NCI-H2029 treated with DMSO at 0.1 percent for 48 hours (cell line): ENCODE data around the gene PIBF1.
A peak's percentile ranks its signal among the peaks of the same experiment; 100 is the strongest.
"Not testable (repeated sequence)": the region's sequence is repeated elsewhere in the genome, so short reads cannot be mapped to it uniquely, and the experiment has no call there.

Experiments
- DNase-seq: peaks from one replicate; lab custom pipeline; 2025; lab: John Stamatoyannopoulos, UW

The PIBF1 gene

DNA sequence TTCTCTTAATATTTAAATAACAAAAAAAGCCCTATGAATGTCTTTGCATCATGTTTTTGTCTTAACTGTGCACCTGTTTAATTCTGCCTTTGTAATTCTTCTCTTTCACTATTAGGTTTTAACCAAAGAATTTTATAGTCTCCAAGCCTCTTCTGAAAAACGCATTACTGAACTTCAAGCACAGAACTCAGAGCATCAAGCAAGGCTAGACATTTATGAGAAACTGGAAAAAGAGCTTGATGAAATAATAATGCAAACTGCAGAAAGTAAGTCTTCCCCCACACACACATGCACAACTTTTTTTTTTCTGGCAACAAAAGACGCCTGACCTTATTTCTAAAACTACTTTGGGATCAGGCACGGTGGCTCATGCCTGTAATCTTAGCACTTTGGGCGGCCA, 126.5 kb downstream of the PIBF1 start:
- no peak for DNase-seq

DNA sequence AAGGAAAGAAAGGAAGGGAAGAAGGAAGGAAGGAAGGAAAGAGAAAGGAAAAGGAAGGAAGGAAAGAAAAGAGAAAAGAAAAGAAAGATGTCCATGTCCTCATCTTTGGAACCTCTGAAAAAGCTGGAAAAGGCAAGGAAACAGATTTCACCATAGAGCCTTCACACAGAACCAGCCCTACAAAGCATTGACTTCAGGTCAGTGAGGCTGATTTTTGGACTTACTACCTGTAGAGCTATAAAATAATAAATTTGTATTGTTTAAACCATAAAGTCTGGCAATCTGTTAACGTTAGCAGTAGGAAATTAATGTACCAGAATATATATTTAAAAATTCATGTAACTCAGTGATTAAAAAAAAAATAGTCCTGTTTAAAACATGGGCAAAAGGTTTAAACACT, 130.0 kb downstream of the PIBF1 start:
- DNase-seq: no peak

DNA sequence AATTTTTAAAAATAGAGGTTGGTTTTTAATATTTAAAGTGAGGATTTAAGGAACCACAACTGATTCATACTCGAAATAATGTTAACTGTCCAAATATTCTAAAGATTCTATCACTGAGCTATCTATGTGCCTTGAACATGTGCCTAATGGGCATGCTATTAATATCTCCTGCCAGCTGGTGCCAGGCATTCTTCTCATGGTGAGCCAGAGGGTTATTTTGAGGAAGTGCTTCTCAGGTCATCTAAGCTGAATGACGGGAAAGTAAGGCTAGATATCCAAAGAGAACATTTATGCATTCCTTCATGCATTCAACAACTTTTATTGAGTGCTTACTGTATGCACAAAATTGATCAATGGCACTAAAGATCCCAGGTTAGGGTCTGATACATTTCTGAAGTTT, 138.2 kb downstream of the PIBF1 start:
- no peak for DNase-seq

DNA sequence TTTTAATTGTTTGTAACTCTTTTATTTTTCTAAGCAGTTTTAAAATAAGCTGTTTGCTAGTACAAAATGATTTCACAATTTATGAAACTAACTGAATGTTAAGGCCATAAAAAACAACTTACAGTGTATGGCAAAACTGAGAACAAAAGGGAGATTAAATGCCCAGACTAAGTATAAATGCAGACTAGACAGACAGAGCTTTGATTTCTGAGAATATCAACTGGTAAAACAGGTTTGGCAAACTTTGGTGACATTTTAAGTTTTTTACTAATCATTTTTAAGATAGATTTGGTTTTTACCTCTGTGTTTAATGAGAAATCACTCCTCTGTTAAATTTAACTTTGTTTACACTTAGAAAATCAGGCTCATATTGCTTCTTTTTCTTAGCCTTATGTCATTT, 149.4 kb downstream of the PIBF1 start:
- no peak for DNase-seq

DNA sequence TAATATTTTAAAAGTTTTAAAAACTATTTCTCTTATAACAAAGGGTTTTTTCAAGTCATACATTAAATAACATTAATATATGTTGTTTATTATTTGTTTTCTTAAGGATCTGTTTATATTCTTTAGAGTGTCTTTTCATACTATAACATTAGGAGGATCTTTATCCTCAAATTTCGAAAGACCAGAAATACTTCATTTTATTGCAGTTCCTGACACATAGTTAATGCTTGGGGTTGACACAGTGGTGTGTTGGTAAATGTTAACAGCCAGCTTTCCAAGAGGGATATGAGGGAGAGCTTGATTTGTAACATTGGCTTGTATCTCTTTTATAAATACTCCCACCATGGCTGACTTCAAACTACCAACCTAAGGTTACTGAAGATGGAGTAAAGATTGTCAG, 150.3 kb downstream of the PIBF1 start:
- no peak for DNase-seq

DNA sequence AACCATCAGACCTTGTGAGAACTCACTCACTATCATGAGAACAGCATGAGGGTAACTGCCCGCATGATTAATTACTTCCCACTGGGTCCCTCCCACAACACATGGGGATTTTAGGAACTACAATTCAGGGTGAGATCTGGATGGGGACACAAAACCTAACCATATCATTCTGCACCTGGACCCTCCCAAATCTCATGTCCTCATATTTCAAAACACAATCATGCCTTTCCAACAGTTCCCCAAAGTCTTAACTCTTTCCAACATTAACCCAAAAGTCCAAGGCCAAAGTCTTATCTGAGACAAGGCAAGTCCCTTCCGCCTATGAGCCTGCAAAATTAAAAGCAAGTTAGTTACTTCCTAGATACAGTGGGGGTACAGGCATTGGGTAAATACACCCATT, 164.3 kb downstream of the PIBF1 start:
- not testable (repeated sequence) for DNase-seq

DNA sequence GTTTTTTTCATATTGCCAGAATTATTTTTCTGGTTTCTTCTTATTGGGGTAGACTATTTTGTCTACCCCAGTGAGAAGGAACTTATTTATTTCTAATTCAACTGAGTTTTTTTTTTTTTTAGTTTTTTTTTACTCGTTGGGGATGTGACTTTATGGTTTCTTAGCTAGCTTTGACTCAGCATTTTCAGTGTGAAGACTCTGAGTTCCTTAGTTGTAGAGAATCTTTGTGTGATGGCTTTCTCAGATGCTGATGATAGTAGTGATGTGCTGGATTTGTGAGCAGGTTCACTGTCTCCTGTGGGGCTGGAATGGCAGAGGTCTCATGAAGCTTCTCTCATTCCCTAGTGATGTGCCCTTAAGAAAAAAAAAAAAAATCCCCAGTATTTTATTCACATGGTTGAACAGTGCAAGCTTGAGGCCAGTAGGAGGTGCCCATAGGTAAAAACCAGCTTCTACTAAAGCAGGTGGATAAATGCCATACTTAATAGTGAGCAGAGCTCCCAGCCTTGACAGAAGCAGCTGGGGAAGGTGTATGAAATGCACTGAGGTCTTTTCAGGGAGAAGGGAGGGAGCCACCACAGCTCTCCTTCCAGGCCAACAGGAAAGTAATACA, 170.7 kb downstream of the PIBF1 start:
- DNase-seq: no peak

DNA sequence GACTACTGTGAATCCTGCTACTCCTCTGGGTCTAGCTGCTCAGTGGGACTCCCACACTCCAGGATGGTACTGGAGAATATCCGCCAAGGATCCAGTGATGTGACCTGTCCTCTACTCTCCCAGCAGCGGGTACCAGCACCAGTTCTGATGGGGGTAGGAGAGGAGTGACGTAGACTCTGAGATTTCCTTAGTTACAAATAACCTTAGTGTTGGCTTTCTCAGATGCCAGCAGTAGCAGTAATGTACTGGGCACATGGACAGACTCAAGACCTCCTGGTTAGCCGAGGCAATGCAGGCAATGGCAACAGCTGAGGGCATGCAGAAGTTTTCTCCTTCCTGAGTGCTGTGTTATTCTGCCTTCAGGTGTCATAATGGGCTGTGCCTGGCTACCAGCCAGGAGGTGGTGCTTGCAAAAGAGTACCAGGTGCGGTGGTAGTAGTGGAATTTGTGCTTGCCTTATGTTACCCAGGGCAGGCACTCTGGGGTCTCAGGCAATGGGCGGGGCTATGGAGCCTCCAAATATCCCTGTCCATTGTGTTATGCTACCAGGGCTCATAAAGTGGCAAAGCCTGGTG, 171.5 kb downstream of the PIBF1 start:
- DNase-seq: peak; percentile 10

DNA sequence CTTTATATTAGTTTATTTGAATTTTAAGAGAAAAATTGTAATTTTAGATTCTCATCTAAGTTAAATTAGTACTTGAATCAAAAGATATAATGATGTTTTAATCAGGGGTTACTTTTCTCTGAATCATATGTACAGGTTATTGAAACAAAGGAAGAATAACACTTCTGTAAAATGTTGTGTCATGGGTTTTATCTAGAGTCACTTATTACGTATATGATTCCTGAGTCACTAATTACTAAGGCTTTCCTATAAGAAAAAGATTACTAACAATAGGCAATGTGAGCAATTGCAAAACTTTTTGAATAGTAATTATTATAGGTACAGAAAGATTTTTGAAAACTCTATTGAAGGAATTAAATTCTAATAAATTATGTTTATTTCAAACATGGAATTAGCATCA, 177.7 kb downstream of the PIBF1 start:
- no peak for DNase-seq

DNA sequence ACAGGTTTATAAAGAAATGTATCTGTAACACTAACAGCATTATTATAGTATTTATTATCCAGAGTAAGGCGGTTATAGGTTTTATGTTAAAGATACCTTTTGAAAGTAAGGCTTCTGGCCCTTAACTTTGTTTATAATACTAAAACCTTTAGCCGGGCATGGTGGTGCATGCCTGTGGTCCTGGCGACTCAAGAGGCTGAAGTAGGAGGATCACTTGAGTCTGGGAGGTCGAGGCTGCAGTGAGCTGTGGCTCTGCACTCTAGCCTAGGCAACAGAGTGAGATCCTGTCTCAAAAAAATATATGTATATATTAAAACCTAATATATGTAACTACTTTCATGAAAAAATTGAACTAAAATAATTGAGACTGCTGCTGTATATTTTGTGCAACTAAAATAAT, 178.2 kb downstream of the PIBF1 start:
- DNase-seq: peak; percentile 0

DNA sequence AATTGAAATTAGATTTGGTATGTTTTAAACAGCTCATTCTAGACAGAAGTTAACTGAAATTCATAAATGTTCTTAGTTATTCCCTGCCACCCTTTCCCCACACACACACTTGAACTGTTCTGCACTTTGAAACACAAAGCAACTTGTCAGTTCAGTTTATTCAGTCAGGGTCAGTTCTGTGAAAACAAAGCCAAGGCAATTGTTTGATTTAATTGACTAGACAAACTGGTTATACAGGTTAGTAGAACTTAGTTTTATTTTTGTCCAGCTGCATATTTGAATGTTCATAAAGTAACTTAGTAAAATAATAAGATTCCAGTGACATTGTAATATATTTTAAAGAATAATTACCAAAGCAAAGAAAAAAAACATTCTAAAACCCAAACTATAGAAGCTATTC, 178.6 kb downstream of the PIBF1 start:
- DNase-seq: peak; percentile 14

DNA sequence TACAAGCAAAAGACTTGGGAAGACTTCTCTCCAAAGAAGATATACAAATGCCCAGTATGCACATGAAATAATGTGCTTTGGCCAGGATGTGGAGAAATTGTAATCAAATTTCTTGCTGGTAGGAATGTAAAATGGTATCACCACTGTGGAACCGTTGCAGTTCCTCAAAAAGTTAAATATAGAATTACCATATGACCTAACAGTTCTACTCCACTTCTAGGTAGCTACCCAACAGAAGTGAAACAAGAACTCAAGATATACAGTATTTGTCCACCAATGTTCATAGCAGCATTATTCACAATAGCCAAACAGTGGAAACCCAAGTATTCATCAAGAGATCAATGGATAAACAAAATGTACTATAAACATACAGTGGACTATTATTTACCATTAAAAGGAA, 181.8 kb downstream of the PIBF1 start:
- DNase-seq: no peak

DNA sequence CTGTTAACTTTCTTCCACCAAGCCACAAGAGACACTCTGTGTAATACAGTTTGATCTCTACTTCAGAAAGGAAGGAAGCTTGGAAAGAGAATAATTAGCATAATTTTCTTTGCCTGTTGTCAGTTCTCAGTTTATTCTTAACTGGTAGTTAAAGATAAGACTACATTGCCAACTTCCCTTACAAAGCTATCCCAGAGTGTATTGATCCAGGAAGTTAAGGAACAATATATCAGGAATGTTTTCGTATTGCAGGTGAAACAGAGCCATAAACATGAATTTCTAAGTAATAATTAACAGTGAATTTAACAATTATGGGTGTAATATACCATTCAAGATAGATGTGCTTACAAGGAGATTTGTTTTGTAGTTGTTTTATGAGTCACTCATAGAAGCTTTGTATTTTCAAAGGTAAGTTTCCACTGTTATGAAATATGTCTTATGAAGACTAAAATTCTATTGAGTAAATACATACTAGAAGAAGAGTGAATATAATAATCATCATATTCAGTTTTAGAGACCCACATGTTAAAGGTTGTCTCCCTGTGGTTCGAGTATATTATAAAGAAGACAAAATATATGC, 188.5 kb downstream of the PIBF1 start:
- no peak for DNase-seq

DNA sequence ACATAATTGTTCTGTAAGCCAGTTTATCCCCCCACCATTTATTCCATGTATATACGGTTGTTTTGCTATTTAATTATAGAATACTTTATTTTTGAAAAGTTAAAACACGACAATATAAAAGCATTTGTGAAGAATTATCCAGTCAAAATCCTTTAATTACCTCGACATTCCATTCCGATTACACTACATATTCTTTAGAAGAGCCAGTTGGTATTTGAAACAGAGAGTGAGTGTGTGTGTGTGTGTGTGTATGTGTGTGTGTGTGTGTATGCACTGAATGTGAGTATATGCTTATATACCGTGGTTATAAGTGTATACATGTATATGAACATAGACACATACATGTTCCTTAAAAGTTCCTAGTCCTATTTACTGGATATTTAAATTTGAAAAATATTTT, 189.0 kb downstream of the PIBF1 start:
- DNase-seq: no peak

DNA sequence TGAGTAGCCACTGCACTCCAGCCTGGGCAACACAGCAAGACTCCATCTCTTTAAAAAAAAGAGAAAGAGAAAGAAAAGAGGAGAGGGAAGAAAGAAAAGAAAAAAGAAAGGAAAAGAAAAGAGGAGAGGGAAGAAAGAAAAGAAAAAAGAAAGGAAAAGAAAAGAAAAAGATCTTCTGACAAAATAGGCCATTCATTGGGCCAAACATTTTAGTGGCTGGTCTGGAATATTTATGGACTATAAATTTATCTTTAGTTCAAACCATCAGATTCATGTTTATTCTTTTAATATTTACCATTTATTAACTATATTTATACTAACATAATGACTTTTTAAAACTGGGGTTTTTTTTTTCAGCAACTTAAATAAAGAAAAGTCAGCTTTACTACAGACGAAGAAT, 191.3 kb downstream of the PIBF1 start:
- DNase-seq: no peak

DNA sequence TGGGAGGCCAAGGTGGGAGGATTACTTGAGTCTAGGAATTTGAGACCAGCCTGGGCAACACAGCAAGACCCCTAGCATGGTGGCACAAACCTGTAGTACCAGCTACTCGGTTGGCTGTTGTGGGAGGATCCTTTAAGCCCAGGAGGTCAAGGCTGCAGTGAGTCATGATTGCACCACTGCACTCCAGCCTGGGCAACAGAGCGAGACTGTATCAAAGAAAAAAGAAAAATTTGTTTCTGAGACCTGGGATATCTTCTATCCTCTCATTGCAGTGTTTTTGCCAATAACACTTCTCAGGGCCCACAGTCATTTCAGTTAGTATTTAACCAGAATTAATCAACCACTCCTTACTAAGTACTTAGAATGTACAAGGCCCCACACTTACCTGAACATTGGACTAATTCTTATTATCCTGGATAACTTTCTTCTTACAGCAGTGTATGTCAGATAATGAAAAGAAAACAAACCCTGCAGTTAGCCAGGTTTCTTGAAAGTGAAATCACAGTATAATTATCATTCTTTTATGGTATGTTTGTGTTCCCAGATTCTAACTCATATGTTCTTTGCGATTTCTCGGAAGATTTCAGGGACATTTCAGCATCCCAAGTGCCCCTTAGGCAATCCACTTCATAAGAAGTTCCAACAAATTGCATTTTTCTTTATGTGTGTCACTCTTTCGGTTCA, 201.3 kb downstream of the PIBF1 start:
- DNase-seq: no peak

DNA sequence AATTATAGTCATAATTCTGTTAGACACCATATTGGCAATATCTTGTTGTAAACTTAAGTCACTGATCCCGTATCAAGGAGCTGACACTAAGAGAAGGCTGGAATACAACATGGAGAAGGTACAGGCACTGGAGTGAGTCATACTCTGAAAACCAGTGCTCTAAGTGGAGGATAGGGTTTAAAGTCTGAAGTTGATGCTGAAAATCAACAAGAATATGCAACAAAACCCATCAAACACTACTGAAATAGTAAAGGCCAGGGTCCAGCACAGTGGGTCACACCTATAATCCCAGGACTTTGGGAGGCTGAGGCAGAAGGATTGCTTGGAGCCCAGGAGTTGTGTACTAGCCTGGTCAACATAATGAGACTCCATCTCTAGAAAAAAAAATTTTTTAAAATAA, 203.7 kb downstream of the PIBF1 start:
- DNase-seq: no peak

DNA sequence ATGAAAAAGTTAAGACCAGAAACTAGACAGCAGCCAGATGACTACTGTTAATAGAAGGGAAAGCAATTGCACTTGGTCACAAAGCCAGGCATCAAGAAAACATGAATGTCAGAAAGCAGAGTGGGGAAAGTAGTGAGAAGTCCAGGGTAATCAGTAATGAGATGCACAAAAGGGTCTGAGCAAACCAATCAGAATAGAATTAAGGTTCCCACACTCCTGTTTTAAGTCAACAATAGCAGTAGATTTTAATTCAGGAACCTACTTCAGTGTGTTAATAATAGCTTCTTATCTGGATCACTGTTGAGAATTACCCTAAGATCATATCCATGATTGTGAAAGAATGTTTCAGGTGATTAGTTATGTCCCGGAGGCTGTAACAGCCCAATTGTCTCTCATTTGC, 204.3 kb downstream of the PIBF1 start:
- no peak for DNase-seq

DNA sequence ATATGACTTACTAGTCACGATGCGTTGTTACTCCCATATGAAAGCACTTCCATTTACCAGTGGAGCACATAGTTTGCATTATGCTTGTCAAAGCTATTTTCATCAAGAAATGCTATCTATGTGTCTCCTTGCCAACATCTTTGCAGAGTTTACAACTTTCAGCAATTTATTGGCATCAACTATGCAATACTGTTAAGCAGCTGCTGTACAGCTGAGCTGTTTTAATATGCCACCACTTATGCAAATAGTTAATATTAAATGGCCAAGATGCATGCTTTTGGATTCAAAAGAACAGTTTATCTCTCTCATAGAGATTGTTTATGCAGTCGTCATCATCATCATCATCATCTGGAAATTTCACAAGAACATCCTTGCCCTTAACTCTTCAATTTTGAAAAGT, 209.0 kb downstream of the PIBF1 start:
- no peak for DNase-seq

DNA sequence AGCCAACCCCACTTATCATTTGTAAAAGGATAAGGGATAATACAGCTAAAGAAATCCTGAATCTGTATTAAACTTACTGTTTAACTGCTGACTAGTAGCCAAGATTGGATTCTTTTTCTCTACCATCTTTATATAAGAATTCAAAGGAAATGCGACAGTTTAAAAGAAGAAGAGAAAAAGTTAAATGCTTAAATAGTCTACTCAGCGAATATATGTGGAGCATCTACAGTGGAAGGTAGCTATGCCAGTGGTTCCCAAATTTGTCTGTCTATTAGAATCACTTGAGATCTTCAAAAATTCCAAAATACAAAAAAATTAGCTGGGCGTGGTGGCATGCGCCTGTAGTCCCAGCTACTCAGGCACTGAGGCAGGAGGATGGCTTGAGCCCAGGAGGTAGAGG, 216.1 kb downstream of the PIBF1 start:
- no peak for DNase-seq

DNA sequence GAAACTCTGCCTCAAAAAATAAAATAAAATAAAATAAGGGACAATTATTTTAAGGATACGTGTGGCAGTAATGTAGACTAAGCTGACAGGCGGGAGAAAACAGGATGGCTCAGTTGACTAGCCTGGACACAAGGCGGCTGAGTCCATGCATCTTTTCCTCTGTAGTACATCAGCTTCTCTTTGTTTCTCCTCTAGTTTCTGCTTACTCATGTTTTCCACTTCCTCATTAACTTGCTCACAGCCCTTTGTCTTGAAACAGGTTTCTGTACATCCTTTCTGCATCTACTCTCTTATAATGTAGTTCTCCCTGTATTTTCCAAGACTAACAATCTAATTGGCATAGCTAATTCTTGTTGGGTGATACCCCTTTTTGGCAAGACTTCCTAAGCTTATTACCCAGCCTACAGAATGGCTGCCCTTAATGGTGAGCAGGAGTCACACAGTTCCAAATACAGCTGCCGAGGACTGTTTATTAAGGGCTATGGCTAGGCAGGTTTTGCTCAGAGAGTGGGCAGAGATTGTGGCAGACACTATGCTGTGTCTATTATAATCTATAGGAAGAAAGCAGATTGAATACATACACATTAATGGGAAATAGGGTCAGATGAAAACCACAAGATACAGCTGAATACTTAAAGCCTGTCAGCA, 218.2 kb downstream of the PIBF1 start:
- no peak for DNase-seq

DNA sequence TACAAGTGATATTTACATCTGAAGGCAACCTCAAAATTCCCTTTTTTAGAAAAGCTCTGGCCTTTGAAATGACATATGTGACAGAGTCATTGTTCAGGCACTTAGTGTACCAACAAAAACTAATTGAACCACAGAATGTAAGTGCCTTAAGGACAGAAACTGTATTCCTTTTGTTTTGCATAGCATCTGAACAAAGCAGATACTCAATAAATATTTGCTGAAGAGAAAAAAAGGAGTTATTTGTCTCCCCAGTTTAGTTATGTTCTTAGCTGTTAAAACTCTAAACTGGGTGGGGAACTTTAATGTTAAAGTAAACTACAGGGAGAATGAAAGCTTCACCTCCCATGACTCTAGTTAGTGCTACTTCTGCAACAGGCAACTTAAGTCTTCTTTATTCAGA, 220.0 kb downstream of the PIBF1 start:
- no peak for DNase-seq

DNA sequence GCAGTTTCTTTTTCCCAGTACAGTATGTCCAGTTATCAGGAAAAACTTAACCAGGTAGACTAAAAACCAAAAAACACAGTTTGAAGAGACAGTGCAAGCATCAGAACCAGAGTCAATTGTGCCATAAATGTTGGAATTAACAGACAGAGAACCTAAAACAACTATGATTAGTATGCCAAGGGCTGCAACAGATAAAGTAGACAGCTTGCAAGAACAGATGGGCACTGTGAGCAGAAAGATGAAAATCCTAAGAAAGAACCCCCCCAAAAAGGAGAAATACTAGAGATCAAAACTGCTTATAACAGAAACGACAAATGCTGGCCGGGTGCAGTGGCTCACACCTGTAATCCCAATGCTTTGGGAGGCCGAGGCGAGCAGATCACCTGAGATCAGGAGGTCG, 229.8 kb downstream of the PIBF1 start:
- no peak for DNase-seq
